ENCODE data around the gene CHST10.

The CHST10 gene

DNA sequence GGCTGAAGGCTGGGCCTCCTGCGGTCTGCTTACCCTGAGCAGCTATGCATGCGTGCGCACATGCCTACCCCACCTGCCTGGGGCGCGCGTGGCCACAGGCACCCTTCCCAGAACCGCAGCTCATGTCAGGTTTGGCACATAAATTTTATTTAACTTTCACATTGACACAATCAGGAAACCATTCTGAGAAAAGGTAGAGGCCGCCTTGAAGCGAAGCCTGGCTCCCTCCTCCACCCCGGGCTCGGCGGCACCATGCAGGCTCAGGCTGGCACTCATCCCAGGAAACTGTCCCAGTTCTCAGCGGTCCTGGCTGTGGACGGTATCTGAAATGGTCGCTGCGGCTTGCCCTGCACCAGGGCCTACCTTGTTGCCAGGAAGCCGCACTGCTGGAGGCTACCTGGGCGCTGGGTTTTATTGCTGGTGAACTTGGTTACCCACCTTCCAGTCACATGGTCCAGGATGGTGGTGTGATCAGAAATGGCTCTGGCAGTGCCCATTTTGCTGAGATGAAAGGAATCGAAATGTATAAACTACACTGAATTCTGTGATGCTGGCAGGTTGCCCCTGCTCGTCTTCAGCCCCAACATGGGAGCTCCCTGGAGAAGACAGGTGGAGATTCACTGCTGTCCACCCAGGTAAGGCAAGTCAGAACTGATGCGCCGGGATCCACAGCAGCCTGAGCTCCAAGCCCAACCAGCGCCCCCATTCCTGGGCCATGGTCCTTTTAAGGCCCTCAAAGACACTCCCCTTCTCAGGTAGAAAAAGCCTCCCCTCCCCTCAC, 25.5 kb downstream of the CHST10 start:
- no peak overlapping the region for H3K4me3 ChIP-seq (ENCODE audit: low read depth, low read length)
- TF ChIP-seq CTCF (IDR thresholded peaks at IDR 0.05; ENCODE audit: low read depth, low read length) (no peak), MYC (IDR thresholded peaks at IDR 0.05; ENCODE audit: low read depth, low read length) (no peak), POLR2A (IDR thresholded peaks at IDR 0.05; ENCODE audit: extremely low read depth, insufficient read length) (no peak)
- TF ChIP-seq, protein P1, sequence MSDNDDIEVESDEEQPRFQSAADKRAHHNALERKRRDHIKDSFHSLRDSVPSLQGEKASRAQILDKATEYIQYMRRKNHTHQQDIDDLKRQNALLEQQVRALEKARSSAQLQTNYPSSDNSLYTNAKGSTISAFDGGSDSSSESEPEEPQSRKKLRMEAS (IDR thresholded peaks at IDR 0.05; ENCODE audit: low read depth, low read length): no peak
- no peak for DNase-seq (ENCODE audit: low read depth)

DNA sequence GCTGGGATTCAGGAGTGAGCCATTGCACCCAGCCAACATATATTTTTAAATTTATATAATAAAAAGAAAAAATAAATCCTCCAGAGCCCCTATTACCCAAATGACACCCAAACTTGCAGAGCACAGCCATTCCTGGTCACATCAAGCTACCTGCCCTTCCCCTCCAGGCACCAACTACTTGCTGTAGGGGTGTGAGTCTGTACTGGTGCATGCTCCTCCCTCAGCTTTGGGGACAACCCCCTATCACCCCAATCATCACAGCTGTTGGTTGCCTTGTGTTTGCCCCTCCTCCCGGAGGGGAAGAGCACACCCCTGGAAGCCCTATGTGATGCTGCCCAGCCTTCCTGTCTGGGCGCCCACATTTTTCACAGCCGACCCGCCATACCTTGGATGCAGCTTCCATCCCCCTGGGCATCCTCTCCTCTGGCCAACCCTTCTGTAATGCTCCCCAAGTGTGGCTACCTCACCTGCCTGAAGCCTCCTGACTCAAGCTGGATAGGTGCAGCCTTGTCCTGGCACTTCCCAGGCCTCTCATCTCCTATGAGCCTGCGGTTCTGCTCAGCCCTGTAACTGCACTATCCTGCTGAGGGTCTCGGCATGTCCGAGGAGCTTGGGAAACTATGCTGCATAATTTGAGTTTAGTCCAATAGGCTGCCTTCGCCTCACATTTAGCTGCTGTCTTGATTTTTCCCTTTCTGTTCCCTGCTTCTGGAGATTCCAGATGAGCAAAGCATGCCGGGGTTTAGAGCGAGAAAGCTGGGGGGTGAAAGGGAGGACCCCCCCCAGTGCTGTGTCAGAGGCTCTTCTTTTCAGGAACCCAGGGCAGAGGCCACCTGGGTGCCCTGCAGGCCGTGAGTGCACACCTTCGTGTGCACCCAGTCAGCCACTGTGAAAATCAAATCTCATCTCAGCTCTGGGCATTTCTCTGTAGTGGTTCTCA, 27.2 kb downstream of the CHST10 start:
- H3K4me3 ChIP-seq (ENCODE audit: low read depth, low read length): no peak overlapping the region
- no peak for TF ChIP-seq POLR2A (IDR thresholded peaks at IDR 0.05; ENCODE audit: extremely low read depth, insufficient read length)
- no peak for TF ChIP-seq CTCF (IDR thresholded peaks at IDR 0.05; ENCODE audit: low read depth, low read length)
- TF ChIP-seq, protein P1 (IDR thresholded peaks at IDR 0.05; ENCODE audit: low read depth, low read length): no peak
- TF ChIP-seq MYC (IDR thresholded peaks at IDR 0.05; ENCODE audit: low read depth, low read length): no peak
- no peak for DNase-seq (ENCODE audit: low read depth)

DNA sequence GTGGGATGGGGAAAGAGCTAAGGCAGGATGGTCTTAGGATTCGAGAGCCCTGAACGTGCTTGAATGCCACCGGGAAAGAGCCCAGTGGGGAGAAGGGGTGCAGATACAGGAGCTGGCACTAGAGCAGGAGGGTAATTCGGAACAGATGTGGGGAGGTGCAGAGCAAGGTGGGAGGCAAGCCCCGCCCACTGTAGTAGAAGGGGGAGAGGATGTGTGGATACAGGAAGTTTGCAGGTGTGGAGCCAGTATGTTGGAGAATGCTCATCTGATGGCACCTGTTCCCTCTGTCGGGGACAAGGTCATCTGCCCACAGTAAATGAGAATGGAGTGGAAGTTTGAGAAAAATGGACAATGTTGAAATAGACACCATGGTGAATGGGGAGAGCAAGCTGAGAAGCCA, 28.8 kb downstream of the CHST10 start:
- H3K4me3 ChIP-seq (ENCODE audit: low read depth, low read length): no peak overlapping the region
- TF ChIP-seq MYC (IDR thresholded peaks at IDR 0.05; ENCODE audit: low read depth, low read length) (no peak), POLR2A (IDR thresholded peaks at IDR 0.05; ENCODE audit: extremely low read depth, insufficient read length) (no peak), CTCF (IDR thresholded peaks at IDR 0.05; ENCODE audit: low read depth, low read length) (no peak)
- TF ChIP-seq, protein P1 (IDR thresholded peaks at IDR 0.05; ENCODE audit: low read depth, low read length): no peak
- DNase-seq (ENCODE audit: low read depth): no peak

DNA sequence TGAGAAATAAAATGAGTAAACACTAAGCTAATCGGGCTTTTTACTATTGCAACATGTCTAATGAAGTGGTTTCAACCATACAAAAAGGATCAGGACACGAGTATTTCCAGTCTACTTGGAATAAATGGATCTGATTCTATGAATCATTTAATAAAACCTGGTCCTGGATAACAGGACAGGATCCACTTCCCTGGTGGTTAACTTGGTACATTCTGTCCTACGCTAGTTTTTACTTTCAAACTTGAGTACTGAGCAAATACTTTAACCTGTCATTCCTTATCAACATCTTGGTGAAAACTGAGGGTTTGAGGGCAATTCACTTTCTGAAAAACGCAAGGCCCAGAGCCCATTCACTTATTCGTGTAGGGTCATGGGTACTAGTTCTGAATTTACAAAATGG, 33.5 kb downstream of the CHST10 start:
- DNase-seq (ENCODE audit: low read depth): no peak
- no peak overlapping the region for H3K4me3 ChIP-seq (ENCODE audit: low read depth, low read length)
- no peak for TF ChIP-seq MYC (IDR thresholded peaks at IDR 0.05; ENCODE audit: low read depth, low read length)
- no peak for TF ChIP-seq POLR2A (IDR thresholded peaks at IDR 0.05; ENCODE audit: extremely low read depth, insufficient read length)
- TF ChIP-seq, protein P1 (IDR thresholded peaks at IDR 0.05; ENCODE audit: low read depth, low read length): no peak
- TF ChIP-seq CTCF (IDR thresholded peaks at IDR 0.05; ENCODE audit: low read depth, low read length): no peak

- TF ChIP-seq, protein P1 (IDR thresholded peaks at IDR 0.05; ENCODE audit: low read depth, low read length): no peak
- TF ChIP-seq MYC (IDR thresholded peaks at IDR 0.05; ENCODE audit: low read depth, low read length) (no peak), CTCF (IDR thresholded peaks at IDR 0.05; ENCODE audit: low read depth, low read length) (no peak), POLR2A (IDR thresholded peaks at IDR 0.05; ENCODE audit: extremely low read depth, insufficient read length) (no peak)
- DNase-seq (ENCODE audit: low read depth): no peak
- no peak overlapping the region for H3K4me3 ChIP-seq (ENCODE audit: low read depth, low read length)
These were observed 34.2 kb downstream of the CHST10 start for GRCh38 chr2:100383306-100383705.

Measured in NB4 (cell line).